ENCODE results near the gene NDOR1.

The NDOR1 gene

GRCh38 chr9:137160054-137160425 lies 45.5 kb upstream of the NDOR1 start:
- DNase-seq (ENCODE audit: low spot score), result no peak
- no peak overlapping the region for H3K27ac ChIP-seq
- POLR2A ChIA-PET (ENCODE audit: low non-redundant PET), result no interaction called here
- CTCF ChIA-PET, result interaction anchor here (0.7 kb wide), 1 partner anchor 29 kb away, joined by 3 read pairs; no protein-coding TSS in a partner anchor
- no peak for TF ChIP-seq CTCF (conservative IDR thresholded peaks at IDR 0.05; ENCODE audit: low read depth)

GRCh38 chr9:137160716-137161557 lies 44.6 kb upstream of the NDOR1 start:
- DNase-seq (ENCODE audit: low spot score), result no peak
- POLR2A ChIA-PET (ENCODE audit: low non-redundant PET), result no interaction called here
- TF ChIP-seq CTCF (conservative IDR thresholded peaks at IDR 0.05; ENCODE audit: low read depth), result no peak
- CTCF ChIA-PET, result interaction anchor here (0.7 to 3.0 kb wide), 3 partner anchors 30 to 66 kb away, joined by 3 to 13 read pairs (median 4); partner anchors contain the start of gene RNF224
- H3K27ac ChIP-seq, result no peak overlapping the region

GRCh38 chr9:137161558-137162486 lies 43.7 kb upstream of the NDOR1 start:
- no peak for TF ChIP-seq CTCF (conservative IDR thresholded peaks at IDR 0.05; ENCODE audit: low read depth)
- ChIA-PET CTCF (interaction anchor here (0.6 to 3.0 kb wide), 6 partner anchors 15 to 65 kb away, joined by 3 to 13 read pairs (median 4); partner anchors contain the start of gene RNF224), POLR2A (ENCODE audit: low non-redundant PET) (interaction anchor here (1.8 kb wide), 1 partner anchor 27 kb away, joined by 4 read pairs; the partner anchor contains the start of gene SSNA1)
- no peak overlapping the region for H3K27ac ChIP-seq
- no peak for DNase-seq (ENCODE audit: low spot score)

- ChIA-PET POLR2A (ENCODE audit: low non-redundant PET) (interaction anchor here (0.5 to 1.8 kb wide), 4 partner anchors 26 to 64 kb away, joined by 4 to 7 read pairs (median 4); partner anchors contain the start of genes CYSRT1, RNF224 and SSNA1), CTCF (interaction anchor here (0.5 to 3.0 kb wide), 8 partner anchors 14 to 282 kb away, joined by 3 to 13 read pairs (median 4); partner anchors contain the start of gene RNF224)
- TF ChIP-seq CTCF (conservative IDR thresholded peaks at IDR 0.05; ENCODE audit: low read depth), result peak; percentile 51; the same call in 1 of the 2 replicates
- no peak for DNase-seq (ENCODE audit: low spot score)
- H3K27ac ChIP-seq, result no peak overlapping the region
These were observed 42.8 kb upstream of the NDOR1 start for GRCh38 chr9:137162505-137163364.

DNA sequence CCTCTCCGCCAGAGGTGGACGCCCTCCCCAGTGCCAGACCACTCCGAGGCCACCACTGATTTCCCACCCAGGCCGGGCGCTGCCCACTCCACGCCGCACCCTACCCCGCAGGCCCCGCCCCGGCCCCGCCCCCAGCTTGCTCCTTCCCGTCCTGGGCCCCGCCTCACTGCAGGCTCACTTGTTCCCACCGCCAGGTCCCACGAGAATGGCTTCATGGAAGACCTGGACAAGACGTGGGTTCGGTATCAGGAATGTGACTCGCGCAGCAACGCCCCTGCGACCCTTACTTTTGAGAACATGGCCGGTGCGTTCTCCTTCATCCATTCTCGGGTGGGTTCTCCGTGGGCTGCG lies 42.2 kb upstream of the NDOR1 start:
- ChIA-PET POLR2A (ENCODE audit: low non-redundant PET) (interaction anchor here (0.5 to 1.8 kb wide), 4 partner anchors 26 to 64 kb away, joined by 4 to 7 read pairs (median 4); partner anchors contain the start of genes CYSRT1, RNF224 and SSNA1), CTCF (interaction anchor here (0.5 to 3.0 kb wide), 7 partner anchors 13 to 282 kb away, joined by 3 to 13 read pairs (median 4); partner anchors contain the start of gene RNF224)
- DNase-seq (ENCODE audit: low spot score), result no peak

More for the DNA sequence above, 42.2 kb upstream of the NDOR1 start:
- H3K27ac ChIP-seq, result no peak overlapping the region
- TF ChIP-seq CTCF (conservative IDR thresholded peaks at IDR 0.05; ENCODE audit: low read depth), result no peak
